Sigmoid colon (tissue), 7 donors: ENCODE results near the gene LRP1. TPM values are rescaled to one million over a fixed set of nuclear protein-coding genes. Genes with fewer than 3 reads are reported as not detected.

Experiments used
- DNase-seq: peaks from one replicate; pipeline ENCODE4 v3.0.0-alpha.2; 2019
- H3K27ac ChIP-seq, 4 donors: fragments of 200-600 bp; sonication (generic); one replicate each; pipeline ENCODE4 v1.5.1; 2016 to 2019; ENCODE audit warnings: mild to moderate bottlenecking in 1 of 4
- H3K27me3 ChIP-seq, 3 donors: fragments of 200-600 bp; sonication (generic); one replicate each; pipeline ENCODE4 v1.5.1; 2019; ENCODE audit warnings: mild to moderate bottlenecking in 1 of 3
- H3K36me3 ChIP-seq, 4 donors: fragments of 200-600 bp; sonication (generic); one replicate each; pipeline ENCODE4 v1.5.1; 2016 to 2019
- H3K4me1 ChIP-seq, 4 donors: fragments of 200-600 bp; sonication (generic); one replicate each; pipeline ENCODE4 v1.5.1; 2017 to 2019
- H3K4me3 ChIP-seq, 4 donors: fragments of 200-600 bp; sonication (generic); one replicate each; pipeline ENCODE4 v1.5.1; 2017 to 2019; ENCODE audit warnings: mild to moderate bottlenecking in 2 of 4, moderate library complexity in 1 of 4
- H3K9me3 ChIP-seq, 4 donors: fragments of 200-600 bp in 3 of 4; sonication (generic) in 3 of 4; one replicate each; pipeline versions ENCODE4 v1.5.1 to v1.6.1; 2013 to 2019
- EP300 ChIP-seq, 4 donors: sonication (generic); formaldehyde crosslinking; IDR thresholded peaks; one replicate each; pipeline ENCODE4 v1.6.1; 2017; ENCODE audit warnings: antibody characterized with exemption in 4 of 4
- POLR2A ChIP-seq, 2 donors: fragments of 450-650 bp; IDR thresholded peaks; one replicate each; pipeline ENCODE4 v1.6.1; 2016; ENCODE audit warnings: antibody characterized with exemption in 2 of 2, mild to moderate bottlenecking in 2 of 2, moderate library complexity in 2 of 2
- POLR2AphosphoS5 ChIP-seq, 4 donors: sonication (generic); formaldehyde crosslinking; IDR thresholded peaks; one replicate each; pipeline ENCODE4 v1.6.1; 2017; ENCODE audit warnings: antibody characterized with exemption in 4 of 4
- WGBS, 2 donors: extraction: QIAGEN DNeasy Blood & Tissue Kit; methylation state at CpG; one replicate each; pipeline ENCODE4 v1.1.7; 2013; 5-methylcytosine and 5-hydroxymethylcytosine counted together
- intact Hi-C: fragments of 100-400 bp; cut with DNase I; formaldehyde crosslinking; loops from one replicate; pipeline ENCODE4 v1.15.1; 2023
- polyA plus RNA-seq, 3 donors: library from polyadenylated mRNA; stranded (reverse); fragments of 200-250 nt; gene quantifications; one replicate each; pipeline ENCODE4 v1.2.3, GENCODE V29; 2013
- total RNA-seq, 4 donors: library from RNA; depleted of rRNA; stranded (reverse); fragments of >200 nt; gene quantifications; one replicate each; pipeline ENCODE4 v1.1.0, GENCODE V29; 2016
- TF ChIP-seq, protein P1 (sequence below), 4 experiments: fragments of 450-650 bp in 3 of 4; fragments of 200-600 bp in 1 of 4; IDR thresholded peaks; one replicate each; pipeline ENCODE4 v1.5.1; 2016 to 2019; ENCODE audit warnings: antibody characterized with exemption in 4 of 4, mild to moderate bottlenecking in 3 of 4, moderate library complexity in 2 of 4
- donor health status: healthy with polysubstance abuse.
- donor health status: Bipolar disorder and iron deficiency.
- donor health status: healthy.

LRP1 gene
- total and polyA plus RNA-seq, 7 donors: 11.4 to 262 (median 147) TPM

DNA sequence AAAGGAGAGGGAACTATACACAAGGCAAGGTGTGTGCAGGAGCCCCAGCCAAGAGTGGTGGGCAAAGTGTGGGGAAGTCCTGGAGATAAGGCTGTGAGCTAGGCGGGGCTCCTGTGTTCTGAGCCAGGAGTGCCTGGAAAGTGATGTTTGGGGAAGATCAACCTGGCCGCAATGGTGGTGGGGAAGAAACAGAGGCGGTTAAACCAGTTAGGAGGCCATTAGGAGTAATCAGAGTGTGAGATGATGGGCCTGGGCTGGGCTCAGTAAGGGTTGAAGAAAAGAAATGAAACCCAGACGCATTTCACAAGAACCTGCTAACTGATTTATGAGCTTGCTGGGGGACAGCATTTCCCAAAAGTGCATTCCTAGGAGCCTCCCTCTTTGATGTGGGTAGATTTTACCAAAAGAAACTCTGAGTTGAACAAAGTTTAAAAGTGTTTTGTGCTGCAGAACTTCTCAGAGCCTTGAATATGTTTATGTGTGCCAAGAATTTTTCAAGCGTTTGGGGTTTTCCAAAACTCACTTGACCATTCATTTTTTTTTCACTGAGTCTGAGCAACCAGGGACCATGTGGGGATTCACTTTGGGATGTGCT lies 53.4 kb downstream of the LRP1 start:
- 72 to 83% methylated on average over 5 of the region's 5 CpGs for WGBS, 2 donors
- intact Hi-C loops: loop anchor here (2.0 kb wide), 1 partner anchor 113 kb away; no protein-coding TSS in a partner anchor
- no peak for DNase-seq
- H3K4me3 ChIP-seq: no peak overlapping the region
- no peaks in the 10 kb centered on the region for H3K9me3 ChIP-seq
- H3K36me3 ChIP-seq: peaks cover 65 to 87% (median 78%) of the 10 kb centered on the region in 4 donors
- no peaks in the 10 kb centered on the region for H3K27me3 ChIP-seq
- H3K27ac ChIP-seq: no peak overlapping the region
- H3K4me1 ChIP-seq: no peaks in the 10 kb centered on the region
- TF ChIP-seq POLR2A (IDR thresholded peaks at IDR 0.05) (no peak), EP300 (IDR thresholded peaks at IDR 0.05) (no peak), POLR2AphosphoS5 (IDR thresholded peaks at IDR 0.05) (no peak)
- TF ChIP-seq, protein P1, sequence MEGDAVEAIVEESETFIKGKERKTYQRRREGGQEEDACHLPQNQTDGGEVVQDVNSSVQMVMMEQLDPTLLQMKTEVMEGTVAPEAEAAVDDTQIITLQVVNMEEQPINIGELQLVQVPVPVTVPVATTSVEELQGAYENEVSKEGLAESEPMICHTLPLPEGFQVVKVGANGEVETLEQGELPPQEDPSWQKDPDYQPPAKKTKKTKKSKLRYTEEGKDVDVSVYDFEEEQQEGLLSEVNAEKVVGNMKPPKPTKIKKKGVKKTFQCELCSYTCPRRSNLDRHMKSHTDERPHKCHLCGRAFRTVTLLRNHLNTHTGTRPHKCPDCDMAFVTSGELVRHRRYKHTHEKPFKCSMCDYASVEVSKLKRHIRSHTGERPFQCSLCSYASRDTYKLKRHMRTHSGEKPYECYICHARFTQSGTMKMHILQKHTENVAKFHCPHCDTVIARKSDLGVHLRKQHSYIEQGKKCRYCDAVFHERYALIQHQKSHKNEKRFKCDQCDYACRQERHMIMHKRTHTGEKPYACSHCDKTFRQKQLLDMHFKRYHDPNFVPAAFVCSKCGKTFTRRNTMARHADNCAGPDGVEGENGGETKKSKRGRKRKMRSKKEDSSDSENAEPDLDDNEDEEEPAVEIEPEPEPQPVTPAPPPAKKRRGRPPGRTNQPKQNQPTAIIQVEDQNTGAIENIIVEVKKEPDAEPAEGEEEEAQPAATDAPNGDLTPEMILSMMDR (IDR thresholded peaks at IDR 0.05): no peak

DNA sequence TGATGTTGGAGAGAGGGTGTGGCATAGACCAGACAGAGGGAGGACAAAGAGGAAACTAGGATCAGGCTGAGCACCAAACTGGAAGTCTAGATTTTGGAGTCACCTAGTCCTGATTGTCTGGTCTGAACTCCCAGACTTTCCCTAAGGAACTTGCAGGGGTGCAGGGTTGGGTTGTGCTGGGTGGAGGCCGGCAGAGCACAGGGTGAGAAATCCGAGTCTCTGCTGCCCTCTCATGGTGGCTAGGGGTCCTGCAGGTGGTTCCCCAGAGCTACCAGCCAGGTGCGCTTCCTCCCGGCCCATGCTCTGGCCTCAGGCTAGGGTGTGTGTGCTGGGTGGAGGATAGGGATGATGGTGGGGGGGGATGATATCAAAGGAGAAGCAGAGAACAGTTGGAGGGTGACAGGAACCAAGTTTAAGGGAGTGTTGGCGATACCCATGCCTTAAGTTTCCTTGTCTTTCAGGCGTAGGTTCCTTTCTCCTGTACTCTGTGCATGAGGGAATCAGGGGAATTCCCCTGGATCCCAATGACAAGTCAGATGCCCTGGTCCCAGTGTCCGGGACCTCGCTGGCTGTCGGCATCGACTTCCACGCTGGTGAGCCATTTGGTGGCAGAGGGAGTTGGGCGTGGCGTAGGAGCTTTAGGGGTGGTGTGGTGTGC lies 54.8 kb downstream of the LRP1 start:
- Histone ChIP-seq H3K4me3 (no peak overlapping the region), H3K4me1 (no peaks in the 10 kb centered on the region), H3K27ac (no peak overlapping the region), H3K36me3 (peaks cover 69 to 87% (median 77%) of the 10 kb centered on the region in 4 donors), H3K9me3 (no peaks in the 10 kb centered on the region), H3K27me3 (no peaks in the 10 kb centered on the region)
- peak; percentile 88 for DNase-seq
- intact Hi-C loops: loop anchor here (1.0 to 2.0 kb wide), 2 partner anchors 59 to 114 kb away; no protein-coding TSS in a partner anchor
- 48 to 59% methylated on average over 13 of the region's 13 CpGs for WGBS, 2 donors
- TF ChIP-seq, protein P1 (IDR thresholded peaks at IDR 0.05): peak; percentile 83 to 91 (median 86)
- no peak for TF ChIP-seq POLR2AphosphoS5 (IDR thresholded peaks at IDR 0.05)

DNA sequence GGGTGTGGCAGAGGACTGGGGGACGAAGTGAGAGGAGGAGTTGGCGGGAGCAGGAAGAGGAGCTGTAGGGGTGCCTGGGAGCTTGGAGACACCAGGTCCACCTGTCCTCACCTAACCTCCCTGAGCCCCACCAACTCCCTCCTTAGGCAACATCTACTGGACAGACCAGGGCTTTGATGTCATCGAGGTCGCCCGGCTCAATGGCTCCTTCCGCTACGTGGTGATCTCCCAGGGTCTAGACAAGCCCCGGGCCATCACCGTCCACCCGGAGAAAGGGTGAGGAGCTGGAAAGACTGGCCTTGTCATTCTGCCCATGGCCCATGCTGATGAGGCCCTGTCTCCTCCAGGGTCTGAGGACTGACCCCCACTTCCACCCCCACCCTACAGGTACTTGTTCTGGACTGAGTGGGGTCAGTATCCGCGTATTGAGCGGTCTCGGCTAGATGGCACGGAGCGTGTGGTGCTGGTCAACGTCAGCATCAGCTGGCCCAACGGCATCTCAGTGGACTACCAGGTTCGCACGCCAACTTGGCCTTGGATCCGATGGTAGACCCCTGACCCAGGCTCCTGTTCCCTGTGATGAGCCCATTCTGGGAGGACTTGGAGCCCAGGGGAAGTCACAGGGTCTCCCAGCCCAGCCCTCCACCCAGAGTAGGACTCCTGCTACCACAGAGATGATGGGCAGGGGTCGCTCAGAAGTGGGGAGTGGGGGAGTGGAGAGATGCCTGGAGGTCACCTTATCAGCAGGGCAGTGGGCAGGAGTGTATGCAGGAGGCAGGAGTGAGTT lies 55.8 kb downstream of the LRP1 start:
- Histone ChIP-seq H3K4me1 (no peaks in the 10 kb centered on the region), H3K36me3 (peaks cover 62 to 87% (median 73%) of the 10 kb centered on the region in 4 donors), H3K27ac (no peak overlapping the region), H3K9me3 (no peaks in the 10 kb centered on the region), H3K4me3 (no peak overlapping the region), H3K27me3 (no peaks in the 10 kb centered on the region)
- no peak for DNase-seq
- TF ChIP-seq, protein P1 (IDR thresholded peaks at IDR 0.05): no peak
- TF ChIP-seq POLR2AphosphoS5 (IDR thresholded peaks at IDR 0.05) (no peak), EP300 (IDR thresholded peaks at IDR 0.05) (no peak), POLR2A (IDR thresholded peaks at IDR 0.05) (no peak)
- intact Hi-C loops: loop anchor here (1.0 to 2.0 kb wide), 2 partner anchors 60 to 115 kb away; no protein-coding TSS in a partner anchor
- 96% methylated on average over 22 of the region's 22 CpGs for WGBS, 2 donors

DNA sequence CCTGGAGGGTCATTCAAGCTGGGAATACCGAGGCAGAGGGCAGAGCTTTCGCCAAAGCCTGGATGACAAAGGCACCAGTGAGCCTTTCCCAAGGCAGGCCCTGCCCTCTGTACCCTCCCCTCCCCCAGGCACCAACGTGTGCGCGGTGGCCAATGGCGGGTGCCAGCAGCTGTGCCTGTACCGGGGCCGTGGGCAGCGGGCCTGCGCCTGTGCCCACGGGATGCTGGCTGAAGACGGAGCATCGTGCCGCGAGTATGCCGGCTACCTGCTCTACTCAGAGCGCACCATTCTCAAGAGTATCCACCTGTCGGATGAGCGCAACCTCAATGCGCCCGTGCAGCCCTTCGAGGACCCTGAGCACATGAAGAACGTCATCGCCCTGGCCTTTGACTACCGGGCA lies 57.1 kb downstream of the LRP1 start:
- 93 to 94% methylated on average over 25 of the region's 25 CpGs for WGBS, 2 donors
- Histone ChIP-seq H3K36me3 (peaks cover 53 to 86% (median 67%) of the 10 kb centered on the region in 4 donors), H3K9me3 (no peaks in the 10 kb centered on the region), H3K4me3 (no peak overlapping the region), H3K4me1 (peaks cover 0 to 9% (median 4%) of the 10 kb centered on the region in 4 donors), H3K27me3 (no peaks in the 10 kb centered on the region), H3K27ac (no peak overlapping the region)
- TF ChIP-seq POLR2A (IDR thresholded peaks at IDR 0.05) (no peak), EP300 (IDR thresholded peaks at IDR 0.05) (no peak), POLR2AphosphoS5 (IDR thresholded peaks at IDR 0.05) (no peak)
- TF ChIP-seq, protein P1 (IDR thresholded peaks at IDR 0.05): no peak
- intact Hi-C loops: no loop called here
- DNase-seq: no peak
